Lung microvascular endothelial cell (primary cell): Measurements from ENCODE around the gene HOXC6. TPM values are rescaled to one million over a fixed set of nuclear protein-coding genes. Genes with fewer than 3 reads are reported as not detected.

Experiments used
- DNase-seq, 2 donors: peaks; one replicate each; pipeline versions ENCODE4 v3.0.0 to v3.0.0-alpha.2; 2010; ENCODE audit warnings: low read depth in 2 of 2
- total RNA-seq: library from RNA; depleted of rRNA; stranded (reverse); fragments of >200 nt; gene quantifications from 2 replicates; pipeline ENCODE4 v1.2.1, GENCODE V29; 2014

The HOXC6 gene
- total RNA-seq, 1 donor from 2014 or later: not detected

- no peak for DNase-seq
Observed at GRCh38 chr12:53990311-53991076, 37.7 kb upstream of the HOXC6 start.

DNA sequence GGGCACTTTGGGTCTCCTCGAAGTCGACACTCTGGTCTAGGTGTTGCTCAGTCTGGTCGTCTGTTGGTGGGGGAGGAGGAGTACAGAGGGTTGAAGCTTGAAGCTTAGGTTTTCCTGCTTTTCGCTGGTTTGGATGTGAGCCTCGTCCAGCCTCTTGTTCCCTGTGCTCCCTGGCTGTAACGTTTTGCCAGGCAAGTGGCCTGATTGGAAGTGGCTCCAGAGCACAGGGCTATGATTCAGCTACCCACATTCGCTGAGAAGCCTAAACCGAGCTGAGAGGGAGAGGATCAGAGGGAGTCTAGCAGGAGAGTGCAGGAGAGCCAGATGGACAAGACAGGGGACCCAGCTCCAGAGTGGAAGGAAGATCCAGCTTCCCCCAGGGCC, 37.2 kb upstream of the HOXC6 start:
- DNase-seq: no peak

DNA sequence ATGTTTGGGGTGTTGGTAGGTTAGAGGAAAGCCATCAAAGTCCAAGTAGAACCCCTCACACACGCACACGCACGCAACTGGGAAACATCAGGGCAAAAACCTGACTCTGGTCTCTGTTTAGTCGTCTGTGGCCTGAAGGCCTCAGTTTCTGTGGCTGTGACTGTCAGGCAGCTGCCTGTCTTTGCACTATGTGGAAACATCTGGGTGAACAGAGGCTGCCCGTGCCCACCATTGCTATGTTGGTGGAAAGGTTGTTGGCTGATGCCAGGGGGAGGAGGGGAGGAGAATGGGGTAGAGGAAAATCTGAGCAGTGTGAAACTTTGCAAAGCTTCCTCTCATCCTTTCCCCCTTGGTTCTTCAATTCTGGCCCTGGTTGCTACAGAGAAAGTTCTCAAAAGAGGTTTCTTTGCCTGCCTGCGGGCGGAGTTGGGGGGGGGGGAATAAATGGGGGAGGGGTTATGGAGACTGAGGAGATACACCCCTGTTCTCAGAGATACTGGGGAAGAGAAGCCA, 35.8 kb upstream of the HOXC6 start:
- DNase-seq: no peak

DNA sequence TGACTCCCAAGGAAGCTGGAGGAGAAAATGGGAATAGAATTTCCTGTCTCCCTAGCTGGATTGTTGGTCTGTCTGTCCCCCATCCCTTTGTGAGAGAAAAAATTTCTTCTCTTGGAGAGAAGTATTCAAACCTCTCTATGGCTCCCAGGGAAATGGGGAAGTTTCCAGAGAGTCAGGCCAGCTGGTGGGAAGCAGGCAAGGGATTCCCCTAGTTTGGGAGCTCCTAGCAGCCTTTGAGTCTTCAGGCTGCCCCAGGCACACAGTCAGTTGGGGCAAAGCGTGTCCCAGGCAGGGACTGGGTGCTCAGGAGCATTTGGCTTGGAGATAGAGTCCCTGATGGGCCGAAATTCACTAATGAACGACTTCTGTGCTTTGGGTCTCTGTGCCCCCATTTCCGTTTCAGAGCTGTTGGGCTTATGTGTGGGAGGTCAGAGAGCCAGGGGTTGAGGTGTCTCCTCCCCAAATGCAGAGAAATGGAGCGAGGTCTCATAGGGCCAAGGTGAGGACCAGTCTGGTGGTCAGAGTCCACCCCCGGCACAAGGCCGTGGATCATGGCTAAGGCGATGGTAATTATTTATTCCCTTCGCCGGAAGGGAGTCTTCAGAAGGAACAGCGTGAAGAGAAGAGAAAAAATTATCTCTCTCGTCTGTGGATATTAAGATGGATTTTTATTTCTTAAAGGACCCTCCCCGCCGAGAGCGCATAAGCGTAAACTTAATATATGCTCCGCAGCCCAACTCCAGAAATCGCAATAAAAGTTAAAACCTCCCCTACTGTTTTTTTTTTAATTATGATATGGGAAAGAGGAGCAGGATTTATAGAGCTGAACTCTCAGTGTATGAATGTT, 34.9 kb upstream of the HOXC6 start:
- no peak for DNase-seq

GRCh38 chr12:53994009-53994263, 34.3 kb upstream of the HOXC6 start:
- no peak for DNase-seq

- no peak for DNase-seq
Observed at GRCh38 chr12:53994264-53995001, 33.8 kb upstream of the HOXC6 start.

- no peak for DNase-seq
Observed at GRCh38 chr12:53995002-53995377, 33.2 kb upstream of the HOXC6 start.

- peak; percentile 25 to 33 for DNase-seq
Observed at GRCh38 chr12:53995378-53996239, 32.6 kb upstream of the HOXC6 start.

DNA sequence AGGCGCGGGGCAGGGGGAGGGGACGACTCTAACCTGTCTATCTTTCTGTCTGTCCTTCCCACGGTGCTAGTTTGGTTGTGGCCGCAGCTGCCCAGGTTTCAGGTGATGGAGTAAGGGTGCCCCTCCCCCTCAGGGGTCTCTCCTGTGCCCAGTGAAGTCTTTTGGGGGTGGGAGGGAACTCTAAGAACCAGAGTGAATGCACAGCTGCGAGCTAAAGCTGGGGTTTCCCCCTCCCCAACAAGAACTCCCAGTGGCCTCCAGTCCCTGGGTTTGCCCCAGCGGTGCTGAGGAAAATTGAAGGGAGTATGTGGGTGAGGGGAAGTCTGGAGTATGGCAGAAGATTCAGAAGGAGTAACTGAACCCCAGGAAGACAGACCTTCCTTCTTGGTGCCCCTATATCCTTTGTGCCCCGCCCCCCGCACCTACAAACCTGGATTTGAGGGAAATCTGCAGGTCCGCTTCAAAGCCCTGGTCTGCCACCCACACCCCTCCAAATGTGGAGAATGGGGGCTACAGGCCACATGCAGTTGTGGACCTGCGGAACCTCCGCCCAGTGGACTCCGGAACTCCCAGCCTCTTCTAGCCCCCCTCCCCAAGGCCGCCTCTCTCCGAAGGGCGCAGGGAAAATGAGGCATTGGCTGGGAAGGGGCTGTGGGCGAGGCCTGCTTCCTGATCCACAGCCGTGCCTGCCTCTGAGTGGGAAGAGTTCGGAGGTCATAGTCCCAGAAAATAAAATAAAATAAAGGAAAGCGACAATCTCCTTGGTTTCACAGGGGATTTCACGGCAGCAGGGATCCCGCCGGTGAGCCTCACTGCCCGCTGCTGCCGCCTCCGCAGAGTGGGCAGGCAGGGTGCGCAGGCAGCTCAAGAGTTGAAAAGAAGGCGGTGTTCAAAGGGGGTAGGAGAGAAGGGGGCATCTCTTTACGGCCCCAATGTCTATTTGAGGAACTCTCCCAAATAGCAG, 31.7 kb upstream of the HOXC6 start:
- DNase-seq: no peak

DNA sequence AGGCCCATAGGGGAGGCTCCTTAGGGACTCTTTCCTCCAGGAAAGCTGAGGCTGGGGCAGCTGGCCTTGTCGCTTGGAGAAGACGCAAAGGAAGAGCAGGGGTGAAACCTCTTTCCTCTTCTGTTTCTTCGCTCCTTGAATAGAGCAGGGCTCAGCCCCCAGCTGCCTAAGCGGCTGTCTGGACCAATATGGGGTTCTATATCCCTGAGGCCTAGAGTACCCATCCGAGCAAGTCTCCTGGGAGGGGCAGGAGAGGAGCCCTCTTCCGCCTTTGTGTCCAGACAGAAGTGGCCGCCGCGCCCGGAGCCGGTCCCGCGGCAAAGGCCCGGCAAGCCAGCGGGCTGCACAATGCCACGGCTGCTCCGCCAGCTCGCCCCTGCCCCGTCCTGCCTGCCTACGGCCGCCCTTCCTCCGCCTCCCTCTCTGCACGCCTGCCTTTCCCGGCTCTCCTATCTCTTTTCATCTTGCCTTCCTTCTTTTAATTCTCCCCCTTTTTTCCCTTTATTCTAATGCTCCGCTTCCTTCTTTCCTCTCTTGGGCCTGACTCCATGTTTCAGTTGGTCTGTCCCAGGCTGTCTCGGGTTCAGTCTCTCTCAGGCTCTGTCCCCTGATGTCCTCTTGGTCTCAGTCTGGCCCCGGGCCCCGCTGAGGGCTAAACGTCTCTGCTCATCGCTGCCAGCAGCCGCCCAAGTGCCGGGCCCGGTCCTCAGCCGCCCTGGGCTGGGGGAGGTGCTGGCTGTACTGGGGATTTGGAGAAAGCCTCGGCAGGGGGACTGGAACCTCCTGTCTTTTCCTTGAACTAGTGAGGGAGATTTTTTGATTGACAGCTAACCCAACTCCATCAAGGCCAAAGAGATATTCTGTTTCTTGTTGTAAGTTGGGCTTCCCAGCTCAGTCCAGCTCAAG, 30.8 kb upstream of the HOXC6 start:
- DNase-seq: no peak

DNA sequence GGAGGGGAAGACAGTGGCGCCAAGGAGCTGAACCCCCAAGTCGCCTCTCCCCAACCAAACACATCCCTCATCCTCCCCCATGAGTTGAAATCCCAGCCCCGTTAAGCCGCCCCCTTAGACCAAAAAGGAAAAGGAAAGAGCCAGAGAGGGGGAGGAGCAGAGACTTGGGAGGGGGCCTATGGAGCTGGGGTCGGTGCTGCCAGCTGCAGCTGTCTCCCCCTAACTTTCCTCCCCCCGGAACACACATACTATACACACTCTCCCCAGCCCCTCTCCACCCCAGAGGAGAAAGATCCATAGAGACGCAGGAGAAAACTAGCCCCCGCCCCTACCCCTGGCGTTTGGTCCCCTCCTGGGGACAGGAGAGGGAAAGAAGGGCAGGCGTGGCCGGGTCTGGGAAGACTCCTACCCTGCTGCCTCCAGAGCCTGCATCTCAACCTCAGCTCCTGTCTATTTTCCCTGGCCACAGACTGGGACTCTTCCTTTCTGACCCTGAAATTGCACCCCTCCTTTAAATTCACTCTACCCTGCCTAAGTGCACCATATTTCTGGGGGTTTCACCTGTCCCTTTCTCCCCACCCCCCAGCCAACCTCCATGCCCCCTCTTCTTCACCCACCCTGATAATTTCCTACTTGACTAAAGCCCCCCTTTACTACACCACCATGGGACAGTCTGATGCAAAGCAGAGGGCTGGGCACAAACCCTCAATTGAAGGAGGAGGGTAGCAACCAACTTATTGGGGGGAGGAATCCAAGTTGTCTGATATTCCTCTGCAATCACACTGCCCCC, 29.9 kb upstream of the HOXC6 start:
- no peak for DNase-seq

DNA sequence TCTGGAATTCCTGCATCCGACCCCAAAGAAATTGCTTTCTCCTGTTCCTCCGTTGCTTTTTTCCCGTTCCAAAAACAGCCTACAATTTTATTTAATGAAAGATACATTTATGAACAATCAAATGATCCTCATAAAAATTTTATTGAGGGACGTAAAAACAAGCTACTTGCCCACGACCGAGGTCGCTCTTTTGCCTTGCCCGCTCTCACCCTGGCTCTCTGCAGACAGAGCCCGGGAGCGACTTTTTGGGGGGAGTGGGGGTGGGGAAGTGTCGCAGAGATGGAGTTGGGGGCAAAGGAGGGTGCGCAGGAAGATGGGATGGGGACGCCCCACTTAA, 29.4 kb upstream of the HOXC6 start:
- no peak for DNase-seq

DNA sequence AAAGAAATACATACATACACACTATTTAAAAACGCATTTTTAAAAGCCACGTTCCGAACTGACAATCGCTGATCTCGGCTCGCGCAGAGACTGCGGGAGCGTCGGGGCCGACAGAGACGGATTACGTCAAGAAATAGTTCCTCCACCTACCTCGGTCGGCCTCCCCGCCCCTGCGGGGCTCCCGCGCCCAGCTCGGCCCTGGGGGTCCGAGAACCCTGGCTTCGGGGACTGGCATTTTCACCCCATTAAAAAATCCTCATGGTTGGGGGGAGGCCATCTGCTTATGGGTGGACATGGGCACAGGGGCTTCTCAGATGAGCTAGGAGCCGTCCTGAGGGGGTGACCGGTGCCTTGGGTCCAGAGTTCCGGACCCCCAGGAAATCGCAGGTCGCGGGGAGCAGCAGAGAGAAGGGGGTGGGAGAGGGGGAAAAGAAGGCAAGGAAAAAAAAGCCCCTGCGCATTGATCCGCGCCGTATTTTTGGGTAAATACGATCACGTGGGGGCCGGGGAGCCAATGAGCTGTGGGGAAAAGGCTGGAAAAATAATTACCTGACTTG, 28.6 kb upstream of the HOXC6 start:
- DNase-seq: peak in 1 of 2 donors; percentile 31

- DNase-seq: no peak
Observed at GRCh38 chr12:54000116-54001114, 27.8 kb upstream of the HOXC6 start, which contains the start of gene HOXC9. Gene HOXC9 (plus strand): TSS chr12:54000161. CDS start chr12:54000189, 28 bp downstream.

DNA sequence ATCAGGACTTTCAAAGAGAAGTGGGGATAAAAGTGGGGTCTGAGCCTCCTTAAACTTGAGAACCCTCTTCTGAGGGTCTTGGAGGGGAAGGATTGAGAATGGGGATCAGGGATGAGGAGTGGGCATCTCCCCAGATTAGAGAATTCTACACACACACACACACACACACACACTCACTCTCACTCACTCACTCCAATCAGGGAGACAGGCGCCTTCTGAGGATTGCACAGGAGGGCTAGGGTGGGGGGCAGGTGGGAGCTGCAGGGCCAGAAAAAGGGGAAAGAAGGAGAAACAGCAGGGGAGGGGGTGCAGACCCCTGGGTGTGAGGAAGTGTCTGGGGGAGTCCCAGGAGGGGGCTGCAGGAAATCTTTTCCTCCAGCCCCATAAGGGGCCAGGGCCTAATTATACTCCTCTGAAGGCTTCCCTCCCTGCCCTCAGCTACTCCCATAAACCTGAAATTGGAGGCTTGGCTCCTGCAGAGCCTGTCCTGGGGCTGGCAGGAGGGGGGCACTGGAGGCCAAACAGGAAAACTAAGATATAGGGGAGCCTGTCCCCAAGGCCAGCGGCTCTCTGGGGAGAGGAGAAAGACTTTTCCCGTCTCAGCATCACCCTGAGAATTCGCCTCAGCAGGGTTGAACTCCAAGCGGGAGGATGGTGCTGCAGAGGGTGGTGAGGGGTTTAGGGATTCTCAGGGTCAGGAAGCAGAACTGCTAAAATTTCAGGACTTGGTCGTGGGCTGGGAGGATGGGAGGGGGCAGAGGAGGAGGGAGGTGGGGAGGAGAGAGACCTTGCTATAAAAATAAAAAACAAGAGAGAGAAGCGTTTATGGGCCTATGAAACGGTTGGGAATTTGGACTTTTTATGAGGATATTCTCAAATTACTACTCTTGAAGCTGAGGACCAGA, 26.7 kb upstream of the HOXC6 start:
- no peak for DNase-seq
